Transverse colon (tissue), 4 donors: ENCODE data around the gene KBTBD2. TPM values are rescaled to one million over a fixed set of nuclear protein-coding genes. Genes with fewer than 3 reads are reported as not detected.

Experiments
- DNase-seq: peaks from one replicate; pipeline ENCODE4 v3.0.0-alpha.2; 2019
- H3K27ac ChIP-seq, 4 donors: fragments of 200-600 bp; sonication (generic); 2 replicates each; pipeline ENCODE4 v1.5.1; 2016 to 2018; ENCODE audit warnings: inconsistent platforms in 4 of 4
- H3K27me3 ChIP-seq: fragments of 200-600 bp; sonication (generic); 2 replicates; pipeline ENCODE4 v1.5.1; 2017; ENCODE audit warnings: inconsistent platforms
- H3K36me3 ChIP-seq, 4 donors: fragments of 200-600 bp; sonication (generic); 2 replicates each; pipeline ENCODE4 v1.5.1; 2017 to 2019; ENCODE audit warnings: inconsistent platforms in 4 of 4
- H3K4me1 ChIP-seq, 4 donors: fragments of 200-600 bp; sonication (generic); 2 replicates each; pipeline ENCODE4 v1.5.1; 2017 to 2020; ENCODE audit warnings: inconsistent platforms in 4 of 4
- H3K4me3 ChIP-seq, 4 donors: fragments of 200-600 bp; sonication (generic); 1 replicate in 1 of 4; 2 replicates in 3 of 4; pipeline versions ENCODE4 v1.5.1 to v1.6.1; 2017 to 2019; ENCODE audit warnings: inconsistent platforms in 4 of 4
- H3K9me3 ChIP-seq, 2 donors: fragments of 200-600 bp; sonication (generic); 2 replicates each; pipeline ENCODE4 v1.5.1; 2017 to 2019; ENCODE audit warnings: inconsistent platforms in 2 of 2
- CTCF ChIP-seq, 5 experiments: fragments of 200-600 bp in 3 of 5; fragments of 450-650 bp in 2 of 5; sonication (generic) in 3 of 5; IDR thresholded peaks; 1 replicate in 2 of 5; 2 replicates in 3 of 5; pipeline ENCODE4 v1.5.1; 2016 to 2017; ENCODE audit warnings: antibody characterized with exemption in 5 of 5, inconsistent platforms in 3 of 5, mild to moderate bottlenecking in 2 of 5, moderate library complexity in 1 of 5
- EP300 ChIP-seq: sonication (generic); formaldehyde crosslinking; IDR thresholded peaks from one replicate; pipeline ENCODE4 v1.6.1; 2017; ENCODE audit warnings: antibody characterized with exemption, low read depth
- POLR2A ChIP-seq: fragments of 450-650 bp; IDR thresholded peaks from one replicate; pipeline ENCODE4 v1.6.1; 2016; ENCODE audit warnings: antibody characterized with exemption, mild to moderate bottlenecking, moderate library complexity
- POLR2AphosphoS5 ChIP-seq, 3 donors: sonication (generic); formaldehyde crosslinking; IDR thresholded peaks; one replicate each; pipeline ENCODE4 v1.6.1; 2016; ENCODE audit warnings: antibody characterized with exemption in 3 of 3
- WGBS, 2 donors: methylation state at CpG; one replicate each; pipeline ENCODE4 v1.1.5; 2018; ENCODE audit warnings: low coverage in 1 of 2; 5-methylcytosine and 5-hydroxymethylcytosine counted together
- in situ Hi-C, 4 donors: fragments of 200-750 bp; cut with MboI; loops; one replicate each; pipeline versions ENCODE4 v1.15.0 to v1.15.1; 2017; ENCODE audit warnings: low sequenced_read_pairs in 3 of 4, low pct_ligation_motif_present in 1 of 4, low pct_unique_long_range_greater_than_20kb in 1 of 4
- intact Hi-C: fragments of 100-400 bp; cut with DNase I; formaldehyde crosslinking; loops from one replicate; pipeline ENCODE4 v1.15.1; 2023; ENCODE audit warnings: low total_unique reads
- total RNA-seq, 4 donors: library from RNA; depleted of rRNA; stranded (reverse); fragments of >200 nt; gene quantifications; one replicate each; pipeline ENCODE4 v1.1.0, GENCODE V29; 2016

KBTBD2 gene
- total RNA-seq, 4 donors from 2014 or later = 29.9 to 72.8 (median 32.3) TPM

- peaks cover 0 to 5% (median 0%) of the 10 kb centered on the region in 4 donors for H3K36me3 ChIP-seq
- no peak for TF ChIP-seq EP300
- intact Hi-C loops (no loop called here), in situ Hi-C loops (loop anchor here in 1 of 4 donors (25.0 kb wide), 1 partner anchor 98 kb away; no protein-coding TSS in a partner anchor)
- DNase-seq = no peak
- no peaks in the 10 kb centered on the region for H3K9me3 ChIP-seq
- H3K4me1 ChIP-seq = peaks cover 0 to 31% (median 9%) of the 10 kb centered on the region in 4 donors
- no peak overlapping the region for H3K27ac ChIP-seq
- 84 to 91% methylated on average over 1 of the region's 1 CpG for WGBS, 2 donors
- no peak overlapping the region for H3K4me3 ChIP-seq
- H3K27me3 ChIP-seq = no peaks in the 10 kb centered on the region
Observed at GRCh38 chr7:32935558-32935957, 44.0 kb upstream of the KBTBD2 start.

GRCh38 chr7:32930378-32930777 is 38.8 kb upstream of the KBTBD2 start:
- H3K9me3 ChIP-seq = no peaks in the 10 kb centered on the region
- no peak overlapping the region for H3K4me3 ChIP-seq
- TF ChIP-seq POLR2A (no peak), POLR2AphosphoS5 (IDR thresholded peaks at IDR 0.05) (no peak), EP300 (no peak), CTCF (IDR thresholded peaks at IDR 0.05) (no peak)
- WGBS, 2 donors = 95% methylated on average over 7 of the region's 7 CpGs; no CpG with 5 or more reads in 1 of the 2 donors
- in situ Hi-C loops = loop anchor here in 1 of 4 donors (25.0 kb wide), 1 partner anchor 93 kb away; no protein-coding TSS in a partner anchor
- H3K27ac ChIP-seq = no peak overlapping the region
- no peak for DNase-seq
- H3K27me3 ChIP-seq = no peaks in the 10 kb centered on the region
- intact Hi-C loops = no loop called here
- peaks cover 0 to 30% (median 2%) of the 10 kb centered on the region in 4 donors for H3K36me3 ChIP-seq
- no peaks in the 10 kb centered on the region for H3K4me1 ChIP-seq

DNA sequence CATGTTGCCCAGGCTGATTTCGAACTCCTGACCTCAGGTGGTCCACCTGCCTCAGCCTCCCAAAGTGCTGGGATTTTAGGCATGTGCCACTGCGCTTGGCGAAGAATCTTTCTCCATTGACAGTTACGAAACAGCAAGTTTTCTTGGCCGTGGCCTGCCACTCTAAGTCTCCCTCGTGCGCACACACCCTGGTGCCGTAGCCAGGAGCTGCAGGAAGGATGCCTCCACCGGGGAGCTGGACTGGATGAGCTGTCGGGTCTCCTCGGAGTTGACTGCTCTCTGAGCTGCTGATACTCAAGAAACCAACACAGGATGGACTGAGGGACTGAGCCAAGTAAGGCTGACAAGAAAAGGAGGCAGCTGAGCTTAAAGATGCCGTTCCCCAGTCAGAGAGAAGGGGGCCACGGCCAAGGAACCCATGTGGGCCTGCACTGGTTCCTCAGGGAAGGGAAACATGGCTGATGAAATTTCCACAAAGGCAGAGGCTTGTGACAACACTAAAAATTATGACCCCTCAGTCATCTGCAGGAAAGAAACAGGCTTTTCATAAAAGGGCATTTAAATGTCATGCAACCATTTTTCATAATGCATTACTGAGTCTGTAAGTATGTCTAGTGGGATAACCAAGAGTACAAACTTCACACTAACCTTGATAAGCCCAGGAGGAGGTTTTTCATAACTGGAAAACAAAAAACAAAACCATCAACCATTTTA is 38.0 kb upstream of the KBTBD2 start:
- H3K4me3 ChIP-seq = no peak overlapping the region
- H3K9me3 ChIP-seq = no peaks in the 10 kb centered on the region
- TF ChIP-seq POLR2AphosphoS5 (IDR thresholded peaks at IDR 0.05) = no peak
- TF ChIP-seq EP300 = no peak
- TF ChIP-seq POLR2A = no peak
- TF ChIP-seq CTCF (IDR thresholded peaks at IDR 0.05) = no peak
- WGBS, 2 donors = 89 to 91% methylated on average over 4 to 13 of the region's 13 CpGs
- intact Hi-C loops (no loop called here), in situ Hi-C loops (loop anchor here in 1 of 4 donors (25.0 kb wide), 1 partner anchor 92 kb away; no protein-coding TSS in a partner anchor)
- no peaks in the 10 kb centered on the region for H3K4me1 ChIP-seq
- no peak overlapping the region for H3K27ac ChIP-seq
- no peaks in the 10 kb centered on the region for H3K27me3 ChIP-seq
- peaks cover 0 to 30% (median 2%) of the 10 kb centered on the region in 4 donors for H3K36me3 ChIP-seq
- no peak for DNase-seq

- DNase-seq = no peak
- intact Hi-C loops = no loop called here
- in situ Hi-C loops = loop anchor here in 1 of 4 donors (25.0 kb wide), 1 partner anchor 92 kb away; no protein-coding TSS in a partner anchor
- no peak for TF ChIP-seq EP300
- no peak for TF ChIP-seq POLR2AphosphoS5 (IDR thresholded peaks at IDR 0.05)
- no peak for TF ChIP-seq CTCF (IDR thresholded peaks at IDR 0.05)
- TF ChIP-seq POLR2A = no peak
- Histone ChIP-seq H3K27me3 (no peaks in the 10 kb centered on the region), H3K4me1 (no peaks in the 10 kb centered on the region), H3K36me3 (peaks cover 0 to 30% (median 4%) of the 10 kb centered on the region in 4 donors), H3K4me3 (no peak overlapping the region), H3K27ac (no peak overlapping the region), H3K9me3 (no peaks in the 10 kb centered on the region)
- 80 to 97% methylated on average over 2 of the region's 2 CpGs for WGBS, 2 donors
Observed at GRCh38 chr7:32928785-32929298, 37.3 kb upstream of the KBTBD2 start.
